Ishikawa (cell line): ENCODE results near the gene LRRC72.

Experiments
- EP300 ChIP-seq: IDR thresholded peaks from 2 replicates; pipeline ENCODE4 v1.6.1; 2012; ENCODE audit warnings: borderline replicate concordance
- REST ChIP-seq: IDR thresholded peaks from 2 replicates; pipeline ENCODE4 v1.6.1; 2012; ENCODE audit warnings: low read depth, mild to moderate bottlenecking

- no peak for TF ChIP-seq EP300
- TF ChIP-seq REST = no peak
Measured at GRCh38 chr7:16532272-16532671, 5.6 kb downstream of the LRRC72 start.
